Stimulated activated CD8-positive, alpha-beta memory T cell treated with anti-CD3 and anti-CD28 coated beads, Interleukin-15, amount 100 ng/mL, for 48 hours (primary cell): Measurements from ENCODE around the gene CTNNA2.

Experiments
- DNase-seq, 2 donors: peaks; one replicate each; pipeline ENCODE4 v3.0.0-alpha.2; 2020; ENCODE audit warnings: low read depth in 2 of 2

The CTNNA2 gene

GRCh38 chr2:80328159-80328571 is 815.3 kb downstream of the CTNNA2 start:
- DNase-seq, result no peak

GRCh38 chr2:80329491-80329890 is 816.6 kb downstream of the CTNNA2 start:
- no peak for DNase-seq

GRCh38 chr2:80330527-80331450 is 817.9 kb downstream of the CTNNA2 start:
- no peak for DNase-seq

- DNase-seq, result no peak
Measured at GRCh38 chr2:80333886-80334285, 821.0 kb downstream of the CTNNA2 start.

- DNase-seq, result no peak
Measured at GRCh38 chr2:80335411-80335810, 822.6 kb downstream of the CTNNA2 start.

- DNase-seq, result no peak
Measured at GRCh38 chr2:80338794-80339193, 825.9 kb downstream of the CTNNA2 start.

GRCh38 chr2:80340022-80340421 is 827.2 kb downstream of the CTNNA2 start:
- DNase-seq, result no peak

GRCh38 chr2:80348078-80348477 is 835.2 kb downstream of the CTNNA2 start:
- no peak for DNase-seq

GRCh38 chr2:80348953-80349352 is 836.1 kb downstream of the CTNNA2 start:
- no peak for DNase-seq

GRCh38 chr2:80351231-80351630 is 838.4 kb downstream of the CTNNA2 start:
- no peak for DNase-seq

- no peak for DNase-seq
Measured at GRCh38 chr2:80354858-80355257, 842.0 kb downstream of the CTNNA2 start.

GRCh38 chr2:80361904-80362303 is 849.1 kb downstream of the CTNNA2 start:
- no peak for DNase-seq

- DNase-seq, result no peak
Measured at GRCh38 chr2:80363330-80363729, 850.5 kb downstream of the CTNNA2 start.

GRCh38 chr2:80363791-80364349 is 851.0 kb downstream of the CTNNA2 start:
- DNase-seq, result no peak

GRCh38 chr2:80364524-80365212 is 851.8 kb downstream of the CTNNA2 start:
- no peak for DNase-seq

GRCh38 chr2:80365762-80366161 is 852.9 kb downstream of the CTNNA2 start:
- DNase-seq, result no peak

- DNase-seq, result no peak
Measured at GRCh38 chr2:80370375-80371009, 857.6 kb downstream of the CTNNA2 start.

- no peak for DNase-seq
Measured at GRCh38 chr2:80374105-80374504, 861.3 kb downstream of the CTNNA2 start.

GRCh38 chr2:80377071-80377470 is 864.2 kb downstream of the CTNNA2 start:
- no peak for DNase-seq

- DNase-seq, result no peak
Measured at GRCh38 chr2:80380736-80381135, 867.9 kb downstream of the CTNNA2 start.

GRCh38 chr2:80381666-80382065 is 868.8 kb downstream of the CTNNA2 start:
- DNase-seq, result no peak

GRCh38 chr2:80392441-80392840 is 879.6 kb downstream of the CTNNA2 start:
- no peak for DNase-seq
